ENCODE measurements around the gene RIN2. TPM values are rescaled to one million over a fixed set of nuclear protein-coding genes. Genes with fewer than 3 reads are reported as not detected.
A peak's percentile ranks its signal among the peaks of the same experiment; 100 is the strongest.

Gene RIN2
- total RNA-seq, 1 donor from 2014 or later: 57.5 TPM

DNA sequence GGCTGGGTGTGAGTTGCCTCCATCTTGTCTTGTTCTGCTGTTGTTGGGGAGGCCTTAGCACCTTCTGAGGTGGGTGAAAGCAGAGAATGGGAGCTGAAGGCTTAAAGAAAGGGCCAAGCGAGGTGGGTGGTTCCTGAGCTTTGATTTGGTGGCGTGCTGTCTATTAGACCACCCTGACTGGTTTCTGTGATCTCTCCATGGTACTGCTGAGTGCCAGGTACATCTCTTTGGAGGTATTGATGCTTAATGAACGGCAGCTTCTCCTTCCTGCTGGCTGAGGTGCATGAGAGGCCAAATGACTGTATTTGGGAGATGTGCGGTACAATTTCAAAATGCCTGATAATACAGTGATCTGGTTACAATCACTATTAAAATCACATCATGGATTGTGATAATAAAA is 15.4 kb downstream of the RIN2 start:
- Mint-ChIP-seq H3K4me1 (ENCODE audit: unreplicated experiment) (peaks cover 24% of the 10 kb centered on the region), H3K4me3 (ENCODE audit: unreplicated experiment) (no peak overlapping the region), H3K9me3 (ENCODE audit: unreplicated experiment) (no peaks in the 10 kb centered on the region)

DNA sequence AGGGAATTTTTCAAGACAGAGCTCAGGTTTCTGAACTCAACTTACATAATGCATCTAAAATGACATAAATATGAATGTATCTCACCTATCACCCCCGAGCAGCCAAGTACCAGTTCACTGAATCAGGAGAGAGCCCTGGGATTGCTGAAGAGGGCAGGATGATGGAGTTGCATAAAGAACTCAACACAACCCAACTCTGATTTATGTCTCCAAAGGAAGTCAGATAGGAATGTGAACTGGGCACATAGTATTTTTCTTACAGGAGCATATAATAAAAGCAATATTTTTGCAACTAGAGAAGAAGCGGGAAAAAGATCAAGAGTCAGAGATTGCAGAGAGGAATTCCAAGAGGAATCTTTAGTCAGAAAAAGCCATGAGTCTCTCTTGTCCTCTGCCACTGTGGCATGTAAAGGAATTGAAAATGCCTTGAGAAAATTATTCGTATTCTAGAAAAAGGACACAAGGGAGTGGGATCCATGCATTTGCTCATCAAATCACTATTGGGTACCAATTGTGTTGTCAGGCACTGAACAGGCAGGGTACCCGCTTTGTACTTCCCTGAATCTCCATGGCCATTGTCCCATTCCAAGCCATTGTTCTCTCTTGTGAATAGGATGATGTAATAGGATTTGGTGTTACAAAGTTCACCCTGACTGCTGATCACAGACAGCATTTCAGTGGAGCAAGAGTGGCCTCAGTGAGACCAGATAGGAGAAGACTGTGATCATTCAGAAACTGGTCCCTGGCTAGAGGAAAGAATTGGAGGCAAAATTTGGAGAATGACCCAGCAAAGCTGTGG is 16.3 kb downstream of the RIN2 start:
- Mint-ChIP-seq H3K4me3 (ENCODE audit: unreplicated experiment) (no peak overlapping the region), H3K36me3 (ENCODE audit: low read depth, unreplicated experiment) (peaks cover 5% of the 10 kb centered on the region), H3K9me3 (ENCODE audit: unreplicated experiment) (no peaks in the 10 kb centered on the region), H3K4me1 (ENCODE audit: unreplicated experiment) (peaks cover 22% of the 10 kb centered on the region), H3K27ac (ENCODE audit: unreplicated experiment) (peak overlapping the region; percentile 48), H3K27me3 (ENCODE audit: unreplicated experiment) (no peaks in the 10 kb centered on the region)
- DNase-seq (ENCODE audit: low spot score): no peak
- TF ChIP-seq, protein P1, sequence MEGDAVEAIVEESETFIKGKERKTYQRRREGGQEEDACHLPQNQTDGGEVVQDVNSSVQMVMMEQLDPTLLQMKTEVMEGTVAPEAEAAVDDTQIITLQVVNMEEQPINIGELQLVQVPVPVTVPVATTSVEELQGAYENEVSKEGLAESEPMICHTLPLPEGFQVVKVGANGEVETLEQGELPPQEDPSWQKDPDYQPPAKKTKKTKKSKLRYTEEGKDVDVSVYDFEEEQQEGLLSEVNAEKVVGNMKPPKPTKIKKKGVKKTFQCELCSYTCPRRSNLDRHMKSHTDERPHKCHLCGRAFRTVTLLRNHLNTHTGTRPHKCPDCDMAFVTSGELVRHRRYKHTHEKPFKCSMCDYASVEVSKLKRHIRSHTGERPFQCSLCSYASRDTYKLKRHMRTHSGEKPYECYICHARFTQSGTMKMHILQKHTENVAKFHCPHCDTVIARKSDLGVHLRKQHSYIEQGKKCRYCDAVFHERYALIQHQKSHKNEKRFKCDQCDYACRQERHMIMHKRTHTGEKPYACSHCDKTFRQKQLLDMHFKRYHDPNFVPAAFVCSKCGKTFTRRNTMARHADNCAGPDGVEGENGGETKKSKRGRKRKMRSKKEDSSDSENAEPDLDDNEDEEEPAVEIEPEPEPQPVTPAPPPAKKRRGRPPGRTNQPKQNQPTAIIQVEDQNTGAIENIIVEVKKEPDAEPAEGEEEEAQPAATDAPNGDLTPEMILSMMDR (IDR thresholded peaks at IDR 0.05; ENCODE audit: unreplicated experiment): no peak

More for the DNA sequence above, 15.4 kb downstream of the RIN2 start:
- Mint-ChIP-seq H3K36me3 (ENCODE audit: low read depth, unreplicated experiment) (peaks cover 5% of the 10 kb centered on the region), H3K27ac (ENCODE audit: unreplicated experiment) (no peak overlapping the region), H3K27me3 (ENCODE audit: unreplicated experiment) (no peaks in the 10 kb centered on the region)
- TF ChIP-seq, protein P1 (IDR thresholded peaks at IDR 0.05; ENCODE audit: unreplicated experiment): no peak
- no peak for DNase-seq (ENCODE audit: low spot score)

DNA sequence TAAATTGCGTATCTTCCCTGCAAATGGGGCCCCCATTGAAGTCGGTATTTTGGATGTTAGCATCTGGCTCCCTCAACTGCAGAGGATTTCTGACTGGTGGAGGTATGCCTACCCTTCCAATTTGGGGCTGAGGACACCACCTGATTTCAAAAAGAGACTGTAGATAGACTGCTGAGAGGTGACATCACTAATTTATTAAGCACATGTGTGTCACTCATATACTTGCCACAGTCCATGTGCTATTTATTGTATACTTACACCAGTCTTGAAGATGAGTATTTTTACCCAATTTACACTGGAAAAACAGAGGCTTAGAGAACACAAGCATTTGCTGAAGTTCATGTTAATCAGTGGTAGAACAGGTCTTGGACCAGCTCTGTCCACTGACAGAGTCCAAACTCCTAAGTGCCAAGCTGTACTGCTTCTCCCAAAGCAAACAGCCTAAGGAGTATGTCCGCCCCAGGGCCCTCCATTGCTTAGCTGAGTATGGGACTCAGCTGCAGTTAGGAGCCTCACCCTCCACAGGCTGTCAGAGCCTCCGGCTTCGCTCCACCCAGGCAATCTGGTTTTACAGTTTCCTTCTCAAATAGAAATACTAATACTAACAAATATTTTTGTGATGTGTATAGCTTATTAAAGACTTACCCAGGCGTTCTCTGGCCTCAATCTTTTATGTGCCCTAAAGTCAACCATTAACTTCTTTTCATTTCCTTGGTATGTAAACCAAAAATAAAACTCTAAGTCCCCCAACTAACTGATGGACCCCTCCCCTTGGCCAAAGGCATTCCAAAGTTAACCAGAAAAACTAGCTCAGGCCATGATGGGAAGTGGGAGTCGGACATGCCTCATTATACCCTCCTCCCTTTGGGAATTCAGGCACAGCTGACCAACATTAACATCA is 17.5 kb downstream of the RIN2 start:
- peaks cover 5% of the 10 kb centered on the region for H3K36me3 Mint-ChIP-seq (ENCODE audit: low read depth, unreplicated experiment)
- no peaks in the 10 kb centered on the region for H3K27me3 Mint-ChIP-seq (ENCODE audit: unreplicated experiment)
- H3K27ac Mint-ChIP-seq (ENCODE audit: unreplicated experiment): no peak overlapping the region
- H3K4me3 Mint-ChIP-seq (ENCODE audit: unreplicated experiment): no peak overlapping the region
- DNase-seq (ENCODE audit: low spot score): no peak
- peaks cover 11% of the 10 kb centered on the region for H3K4me1 Mint-ChIP-seq (ENCODE audit: unreplicated experiment)
- TF ChIP-seq, protein P1 (IDR thresholded peaks at IDR 0.05; ENCODE audit: unreplicated experiment): no peak
- no peaks in the 10 kb centered on the region for H3K9me3 Mint-ChIP-seq (ENCODE audit: unreplicated experiment)

DNA sequence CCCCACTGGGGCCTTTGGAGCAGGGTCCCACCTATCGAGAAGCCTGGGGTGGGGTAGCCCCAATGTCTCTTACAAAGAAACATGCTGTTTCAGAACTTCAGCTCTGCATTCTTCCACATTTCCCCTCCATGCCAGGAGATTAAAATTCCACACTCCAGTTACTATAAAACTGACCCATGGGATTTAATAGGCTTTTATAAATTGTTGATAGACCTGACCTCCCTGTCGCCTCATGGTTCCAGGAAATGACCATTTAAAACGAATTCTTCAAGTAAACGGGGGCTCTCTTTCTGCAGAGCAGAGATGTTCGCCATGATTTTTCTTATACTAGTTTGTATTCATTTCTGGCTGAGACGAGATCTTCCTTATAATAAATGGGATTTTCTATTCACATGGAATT is 19.3 kb downstream of the RIN2 start:
- Mint-ChIP-seq H3K4me1 (ENCODE audit: unreplicated experiment) (no peaks in the 10 kb centered on the region), H3K4me3 (ENCODE audit: unreplicated experiment) (no peak overlapping the region), H3K27ac (ENCODE audit: unreplicated experiment) (no peak overlapping the region), H3K36me3 (ENCODE audit: low read depth, unreplicated experiment) (peaks cover under 1% of the 10 kb centered on the region), H3K9me3 (ENCODE audit: unreplicated experiment) (no peaks in the 10 kb centered on the region), H3K27me3 (ENCODE audit: unreplicated experiment) (no peaks in the 10 kb centered on the region)
- DNase-seq (ENCODE audit: low spot score): no peak
- TF ChIP-seq, protein P1 (IDR thresholded peaks at IDR 0.05; ENCODE audit: unreplicated experiment): no peak
